HepG2 (cell line): ENCODE data around the gene RAN. TPM values are rescaled to one million over a fixed set of nuclear protein-coding genes. Genes with fewer than 3 reads are reported as not detected.

Experiments
- ATAC-seq: fragments of 200-7000 bp; cut with Tn5 transposase; 3 replicates; pipeline ENCODE4 v1.9.1; 2020; ENCODE audit warnings: mild to moderate bottlenecking, moderate library complexity
- BruUV-seq: library from RNA; stranded (reverse); fragments of 400-500 nt; replicated peaks from 2 replicates; lab custom pipeline; 2021; lab: Mats Ljungman, UMichigan
- CTCF ChIA-PET: fragments of 300-600 bp; formaldehyde crosslinking; extraction: SDS; loops from one replicate; lab custom pipeline; 2021; ENCODE audit warnings: low total read pairs, inconsistent platforms, low intra/inter-chr PET ratio; lab: Yijun Ruan, JAX
- POLR2A ChIA-PET: fragments of 350-600 bp; sonication (Branson Sonifier 250); formaldehyde crosslinking; loops from one replicate; lab custom pipeline; 2020; ENCODE audit warnings: antibody characterized with exemption, inconsistent platforms; lab: Yijun Ruan, JAX
- DNase-seq: peaks from one replicate; pipeline ENCODE4 v3.0.0-alpha.2; 2015; ENCODE audit warnings: low spot score
- FAIRE-seq: peaks from 3 replicates; lab custom pipeline; 2011; peaks lifted over from hg19 to GRCh38; lab: Jason Lieb, UNC
- H2AFZ ChIP-seq: one replicate; pipeline ENCODE4 v1.6.1; 2011; ENCODE audit warnings: low read length, inconsistent platforms
- H3K27ac ChIP-seq: fragments of 300-600 bp; 3 replicates; pipeline ENCODE4 v1.8.0; 2011; ENCODE audit warnings: mixed run types, mild to moderate bottlenecking, mixed read lengths, low read length, inconsistent platforms; ENCODE audit not compliant: insufficient read depth; ENCODE audit errors: extremely low read length
- H3K27me3 ChIP-seq, 2 experiments: fragments of 200-600 bp in 1 of 2; 2 replicates in 1 of 2; 3 replicates in 1 of 2; pipeline versions ENCODE4 v1.6.0 to v1.8.0; 2011; ENCODE audit warnings: low read length in 2 of 2, mild to moderate bottlenecking in 2 of 2, moderate library complexity in 2 of 2, inconsistent platforms in 1 of 2; ENCODE audit not compliant: insufficient read depth in 2 of 2, control insufficient read depth in 1 of 2
- H3K36me3 ChIP-seq, 2 experiments: fragments of 200-600 bp in 1 of 2; replicated peaks in 1 of 2; 2 replicates in 1 of 2; 3 replicates in 1 of 2; pipeline versions ENCODE4 v1.5.1 to v1.8.0; 2011; ENCODE audit warnings: low read length in 2 of 2, inconsistent platforms in 1 of 2; ENCODE audit not compliant: insufficient read depth in 2 of 2, control insufficient read depth in 1 of 2
- H3K4me1 ChIP-seq: 2 replicates; pipeline ENCODE4 v1.5.1; 2012; ENCODE audit warnings: low read length, inconsistent platforms; ENCODE audit not compliant: insufficient read depth
- H3K4me2 ChIP-seq: 2 replicates; pipeline ENCODE4 v1.6.0; 2011; ENCODE audit warnings: low read depth, low read length, inconsistent platforms
- H3K4me3 ChIP-seq, 3 experiments: fragments of 200-600 bp in 1 of 3; sonication (generic), shearing (Covaris generic) in 1 of 3; replicated peaks in 1 of 3; 2 replicates each; pipeline ENCODE4 v1.5.1; 2011 to 2016; ENCODE audit warnings: low read length in 3 of 3, inconsistent platforms in 2 of 3, low read depth in 2 of 3, mild to moderate bottlenecking in 2 of 3, control low read depth in 1 of 3, mixed read lengths in 1 of 3; ENCODE audit not compliant: insufficient read depth in 1 of 3
- H3K79me2 ChIP-seq: one replicate; pipeline ENCODE4 v1.6.1; 2011; ENCODE audit warnings: low read length, inconsistent platforms; ENCODE audit not compliant: insufficient read depth
- H3K9ac ChIP-seq: 2 replicates; pipeline ENCODE4 v1.6.0; 2011; ENCODE audit warnings: mild to moderate bottlenecking, low read depth, low read length, inconsistent platforms; ENCODE audit not compliant: insufficient read depth
- H3K9me3 ChIP-seq: 2 replicates; pipeline ENCODE4 v1.5.1; 2012; ENCODE audit warnings: mild to moderate bottlenecking, low read length
- H4K20me1 ChIP-seq: 2 replicates; pipeline ENCODE4 v1.6.0; 2011; ENCODE audit warnings: inconsistent platforms, mild to moderate bottlenecking, low read length, moderate library complexity; ENCODE audit not compliant: insufficient read depth
- GMEB1 ChIP-seq: sonication (generic); formaldehyde crosslinking; IDR thresholded peaks from 2 replicates; pipeline ENCODE4 v1.5.1; 2020; ENCODE audit warnings: missing genetic modification reagents, mild to moderate bottlenecking, borderline replicate concordance
- GTF3A ChIP-seq: sonication (generic); formaldehyde crosslinking; conservative IDR thresholded peaks from 2 replicates; pipeline ENCODE4 v1.4.0; 2020; ENCODE audit warnings: mild to moderate bottlenecking, missing genetic modification reagents
- IRF2 ChIP-seq: IDR thresholded peaks from 2 replicates; pipeline ENCODE4 v1.6.1; 2018; ENCODE audit warnings: missing genetic modification reagents, missing compliant biosample characterization
- LRRFIP1 ChIP-seq: sonication (generic); formaldehyde crosslinking; conservative IDR thresholded peaks from 2 replicates; pipeline ENCODE4 v1.4.0; 2020; ENCODE audit warnings: missing genetic modification reagents
- RFXANK ChIP-seq: IDR thresholded peaks from 2 replicates; pipeline ENCODE4 v1.6.1; 2016
- TEF ChIP-seq: sonication (generic); formaldehyde crosslinking; IDR thresholded peaks from 2 replicates; pipeline ENCODE4 v1.5.0; 2020; ENCODE audit warnings: missing genetic modification reagents
- ZNF253 ChIP-seq: sonication (generic); formaldehyde crosslinking; IDR thresholded peaks from 2 replicates; pipeline ENCODE4 v1.8.0; 2022; ENCODE audit warnings: mild to moderate bottlenecking, missing genetic modification reagents, borderline replicate concordance
- ZNF260 ChIP-seq: sonication (generic); formaldehyde crosslinking; IDR thresholded peaks from 2 replicates; pipeline ENCODE4 v1.4.0; 2020; ENCODE audit warnings: missing genetic modification reagents, low read depth, mild to moderate bottlenecking, borderline replicate concordance
- ZNF512B ChIP-seq: sonication (generic); formaldehyde crosslinking; IDR thresholded peaks from 2 replicates; pipeline ENCODE4 v1.5.1; 2020; ENCODE audit warnings: missing genetic modification reagents, mild to moderate bottlenecking, borderline replicate concordance
- ZNF513 ChIP-seq: sonication (generic); formaldehyde crosslinking; conservative IDR thresholded peaks from 2 replicates; pipeline ENCODE4 v1.5.0; 2020; ENCODE audit warnings: missing genetic modification reagents
- ZNF879 ChIP-seq: sonication (generic); formaldehyde crosslinking; IDR thresholded peaks from 2 replicates; pipeline ENCODE4 v1.8.1; 2023; ENCODE audit warnings: missing genetic modification reagents
- WGBS: methylation state at CpG from one replicate; pipeline ENCODE4 v1.1.6; 2017; ENCODE audit warnings: low lambda C conversion rate; 5-methylcytosine and 5-hydroxymethylcytosine counted together
- in situ Hi-C: cut with HindIII; loops from 2 replicates; pipeline ENCODE4 v1.10.0; 2017; ENCODE audit warnings: low pct_unique_long_range_greater_than_20kb; ENCODE audit not compliant: extremely low pct_ligation_motif_present
- intact Hi-C: fragments of 100-400 bp; cut with micrococcal nuclease; formaldehyde crosslinking; loops from one replicate; pipeline ENCODE4 v1.10.0; 2022; ENCODE audit not compliant: unreplicated experiment
- polyA plus RNA-seq, 8 experiments: library from polyadenylated mRNA; depleted of rRNA in 3 of 8; stranded (reverse) in 7 of 8; unstranded in 1 of 8; fragments of >200 nt; fragmentation: Illumina TruSeq in 4 of 8; extraction: Trizol in 4 of 8; gene quantifications; 2 replicates each; pipeline versions ENCODE4 v1.2.1 to v1.2.3, GENCODE V29; 2011 to 2016; ENCODE audit warnings: low read depth in 4 of 8, missing spikeins in 1 of 8, mixed read lengths in 1 of 8; ENCODE audit not compliant: insufficient read depth in 1 of 8
- total RNA-seq, 5 experiments: library from RNA; depleted of rRNA; stranded (reverse); fragments of >200 nt; fragmentation: Illumina TruSeq; extraction: Trizol; gene quantifications; 2 replicates each; pipeline ENCODE4 v1.2.3, GENCODE V29; 2016; ENCODE audit warnings: low read depth in 1 of 5

The RAN gene
- total and polyA plus RNA-seq, 2 of the 13 experiments (the other 11 are each of a cell fraction or from before 2014, with no cell fraction given) = 1,335 to 1,630 TPM

- no TSS peak for BruUV-seq
- no peak for TF ChIP-seq ZNF512B (CRISPR knock-in tag)
- TF ChIP-seq ZNF879 (CRISPR knock-in tag) = no peak
- no peak for TF ChIP-seq IRF2 (CRISPR knock-in tag)
- TF ChIP-seq ZNF253 (CRISPR knock-in tag) = no peak
- TF ChIP-seq TEF (CRISPR knock-in tag) = no peak; the same call in 1 of the 2 replicates
- no peak for TF ChIP-seq GMEB1 (CRISPR knock-in tag)
- TF ChIP-seq RFXANK (CRISPR knock-in tag) = no peak
- no peak for TF ChIP-seq ZNF260 (CRISPR knock-in tag)
- TF ChIP-seq LRRFIP1 (CRISPR knock-in tag) = no peak
- TF ChIP-seq ZNF513 (CRISPR knock-in tag) = no peak
- TF ChIP-seq GTF3A (CRISPR knock-in tag) = no peak
Measured at GRCh38 chr12:130868412-130868811, 3.5 kb upstream of the RAN start.

More at GRCh38 chr12:130868412-130868811, 3.5 kb upstream of the RAN start:
- WGBS = 3% methylated on average over 4 of the region's 4 CpGs
- H3K4me1 ChIP-seq = peaks cover 57% of the 10 kb centered on the region
- ChIA-PET CTCF (no interaction called here), POLR2A (no interaction called here)
- peaks cover 11% of the 10 kb centered on the region for H3K79me2 ChIP-seq
- intact Hi-C loops = no loop called here
- ATAC-seq (no peak), FAIRE-seq (no peak), DNase-seq (no peak)
- H3K27ac ChIP-seq = no peak overlapping the region
- H3K4me2 ChIP-seq = 0 out of 2 replicates have a peak overlapping the region, but pooled peaks have one; percentile 5
- no peak overlapping the region for H3K9ac ChIP-seq
- H3K27me3 ChIP-seq = no peaks in the 10 kb centered on the region; a peak in 1 of 5 replicates
- in situ Hi-C loops = no loop called here
- H3K36me3 ChIP-seq = 0 out of 5 replicates have a peak, but pooled peaks cover 0 to 8% of the 10 kb centered on the region in 2 experiments
- no peaks in the 10 kb centered on the region for H3K9me3 ChIP-seq
- H4K20me1 ChIP-seq = peaks cover 4% of the 10 kb centered on the region; the same call in 1 of the 2 replicates
- no peak overlapping the region for H3K4me3 ChIP-seq
- H2AFZ ChIP-seq = no peak overlapping the region
